ENCODE results near the gene SLC15A3.

SLC15A3 gene

GRCh38 chr11:60927600-60927999, 24.4 kb downstream of the SLC15A3 start:
- no peak for DNase-seq

DNA sequence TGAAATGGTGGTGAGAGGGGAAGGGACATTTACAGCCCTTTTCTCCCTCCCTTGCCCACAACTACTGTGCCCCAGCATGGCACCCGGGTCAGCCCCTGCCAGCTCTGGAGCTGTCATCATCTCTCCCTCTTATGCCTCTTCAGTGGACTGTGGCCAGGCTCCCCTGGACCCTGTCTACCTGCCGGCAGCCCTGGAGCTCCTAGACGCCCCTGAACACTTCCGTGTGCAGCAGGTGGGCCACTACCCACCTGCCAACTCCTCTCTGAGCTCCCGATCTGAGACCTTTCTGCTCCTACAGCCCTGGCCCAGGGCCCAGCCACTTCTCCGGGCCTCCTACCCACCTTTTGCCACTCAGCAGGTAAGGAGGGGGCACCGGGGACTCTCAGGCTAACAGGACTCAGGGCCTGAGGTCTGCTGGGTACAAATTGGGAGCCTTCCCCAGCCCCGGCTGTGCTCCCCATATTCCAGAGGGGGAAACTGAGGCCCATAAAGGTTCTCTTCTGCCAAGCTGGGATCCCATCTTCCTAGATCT, 24.8 kb downstream of the SLC15A3 start:
- DNase-seq, result no peak

GRCh38 chr11:60926500-60926899, 25.5 kb downstream of the SLC15A3 start:
- no peak for DNase-seq

GRCh38 chr11:60925868-60926267, 26.1 kb downstream of the SLC15A3 start:
- no peak for DNase-seq

DNA sequence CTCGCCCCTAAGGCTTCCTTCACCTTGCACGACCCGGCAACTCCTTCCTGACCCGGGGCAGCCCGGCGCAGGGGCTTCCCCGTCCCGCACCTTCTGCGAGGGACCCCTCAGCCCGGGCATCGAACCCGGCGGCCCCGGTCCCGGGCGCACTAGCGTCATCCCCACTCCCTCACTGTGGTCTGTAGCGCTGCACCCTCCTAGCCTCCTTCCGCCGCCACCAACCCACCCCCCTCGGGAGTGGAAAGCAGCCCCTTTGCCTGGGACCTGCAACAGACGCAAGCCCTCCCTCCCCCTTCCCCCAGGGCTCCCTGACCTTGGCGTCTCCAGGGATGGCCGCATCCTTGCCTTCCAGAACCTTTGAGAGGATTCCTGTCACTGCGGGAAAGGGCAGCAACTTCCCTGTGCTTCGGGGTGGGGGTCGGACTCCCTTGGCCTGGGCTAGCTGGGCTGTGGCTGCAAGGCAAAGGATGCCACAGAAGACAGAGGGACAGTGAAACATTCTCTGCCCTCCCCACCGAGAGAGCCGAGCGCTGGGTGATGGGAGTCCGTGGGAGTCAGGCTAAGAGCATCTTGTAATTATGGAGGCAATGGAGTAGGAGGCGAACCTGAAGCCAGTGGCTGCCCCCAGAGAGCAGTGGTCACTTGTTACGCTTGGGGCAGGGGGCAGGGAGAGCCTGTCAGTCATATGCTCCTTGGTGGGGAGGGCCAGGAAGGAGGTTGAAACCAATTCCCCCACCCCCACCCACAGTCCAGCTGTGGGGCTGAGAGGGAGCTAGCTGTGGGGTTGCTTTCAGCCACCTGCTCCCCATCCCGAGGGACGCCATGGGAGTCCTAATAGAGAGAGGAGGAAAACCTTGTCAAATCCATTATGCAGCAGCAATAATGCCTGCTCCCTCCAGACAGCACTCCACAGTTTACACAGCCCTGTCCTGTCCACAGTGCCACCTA, 26.8 kb downstream of the SLC15A3 start:
- DNase-seq, result peak; percentile 42

- peak; percentile 90 for DNase-seq
Measured at GRCh38 chr11:60924110-60924905, 27.7 kb downstream of the SLC15A3 start, which contains the start of gene TMEM132A. TMEM132A (plus strand) TSS chr11:60924460; CDS start chr11:60924634, 174 bp downstream.

GRCh38 chr11:60923800-60924109, 28.2 kb downstream of the SLC15A3 start:
- no peak for DNase-seq

DNA sequence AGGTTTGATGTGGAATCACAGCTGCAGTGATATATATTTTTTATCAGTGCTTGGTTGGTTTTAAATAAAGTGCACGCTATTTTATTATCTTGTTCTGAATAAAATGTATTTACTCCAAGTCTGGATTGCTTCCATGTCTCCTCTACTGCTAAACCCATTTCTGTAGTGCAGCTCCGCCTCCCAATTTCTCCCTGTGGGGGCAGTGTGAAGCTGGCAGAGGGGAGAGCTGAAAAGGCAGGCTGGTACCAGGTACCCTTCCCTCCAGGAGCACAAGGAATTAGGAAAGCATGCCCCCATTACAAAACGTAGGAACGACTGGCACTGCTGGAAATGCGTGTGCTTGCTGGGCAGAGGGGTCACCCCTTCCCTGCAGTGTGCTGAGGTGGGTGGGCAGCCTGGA, 28.6 kb downstream of the SLC15A3 start:
- peak; percentile 4 for DNase-seq

- no peak for DNase-seq
Measured at GRCh38 chr11:60922906-60923305, 29.1 kb downstream of the SLC15A3 start.

DNA sequence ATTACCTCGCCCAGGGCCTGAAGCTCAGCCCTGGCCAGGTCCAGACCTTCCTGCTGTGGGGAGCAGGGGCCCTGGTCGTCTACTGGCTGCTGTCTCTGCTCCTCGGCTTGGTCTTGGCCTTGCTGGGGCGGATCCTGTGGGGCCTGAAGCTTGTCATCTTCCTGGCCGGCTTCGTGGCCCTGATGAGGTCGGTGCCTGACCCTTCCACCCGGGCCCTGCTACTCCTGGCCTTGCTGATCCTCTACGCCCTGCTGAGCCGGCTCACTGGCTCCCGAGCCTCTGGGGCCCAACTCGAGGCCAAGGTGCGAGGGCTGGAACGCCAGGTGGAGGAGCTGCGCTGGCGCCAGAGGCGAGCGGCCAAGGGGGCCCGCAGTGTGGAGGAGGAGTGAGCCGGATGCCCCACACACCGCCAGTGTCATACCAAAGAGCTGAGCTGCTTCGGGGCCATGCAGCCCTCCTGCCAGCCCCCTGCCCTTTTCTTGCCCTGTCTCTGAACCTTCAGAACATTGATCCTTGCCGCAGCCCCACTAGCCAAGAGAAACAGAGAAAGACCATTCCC, 30.1 kb downstream of the SLC15A3 start:
- DNase-seq, result no peak

GRCh38 chr11:60921259-60921658, 30.7 kb downstream of the SLC15A3 start:
- DNase-seq, result no peak

DNA sequence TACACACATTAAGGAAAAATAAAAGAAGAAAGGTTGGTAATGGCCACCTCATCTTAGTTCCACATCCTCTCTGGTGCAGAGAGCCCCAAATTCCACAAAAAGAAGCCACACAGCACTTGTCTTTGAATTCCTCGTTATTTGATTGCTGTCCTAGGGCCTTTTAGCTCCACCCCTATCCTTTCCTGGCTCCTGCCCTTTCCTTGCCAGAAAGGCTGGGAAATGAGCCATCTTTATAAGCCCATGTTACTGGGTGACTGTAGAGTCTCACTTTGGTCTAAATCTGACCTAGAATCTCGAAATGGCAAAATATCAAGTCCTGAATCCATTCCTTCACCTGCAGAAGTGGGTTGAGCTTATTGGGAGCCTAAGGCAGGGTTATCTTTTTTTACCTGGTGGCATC, 32.0 kb downstream of the SLC15A3 start:
- no peak for DNase-seq

- DNase-seq, result no peak
Measured at GRCh38 chr11:60919320-60919719, 32.7 kb downstream of the SLC15A3 start.

GRCh38 chr11:60918939-60919265, 33.1 kb downstream of the SLC15A3 start:
- no peak for DNase-seq

GRCh38 chr11:60918251-60918938, 33.6 kb downstream of the SLC15A3 start:
- peak; percentile 26 for DNase-seq

GRCh38 chr11:60917267-60917666, 34.7 kb downstream of the SLC15A3 start:
- DNase-seq, result no peak

GRCh38 chr11:60916669-60917206, 35.2 kb downstream of the SLC15A3 start:
- DNase-seq, result peak; percentile 7

DNA sequence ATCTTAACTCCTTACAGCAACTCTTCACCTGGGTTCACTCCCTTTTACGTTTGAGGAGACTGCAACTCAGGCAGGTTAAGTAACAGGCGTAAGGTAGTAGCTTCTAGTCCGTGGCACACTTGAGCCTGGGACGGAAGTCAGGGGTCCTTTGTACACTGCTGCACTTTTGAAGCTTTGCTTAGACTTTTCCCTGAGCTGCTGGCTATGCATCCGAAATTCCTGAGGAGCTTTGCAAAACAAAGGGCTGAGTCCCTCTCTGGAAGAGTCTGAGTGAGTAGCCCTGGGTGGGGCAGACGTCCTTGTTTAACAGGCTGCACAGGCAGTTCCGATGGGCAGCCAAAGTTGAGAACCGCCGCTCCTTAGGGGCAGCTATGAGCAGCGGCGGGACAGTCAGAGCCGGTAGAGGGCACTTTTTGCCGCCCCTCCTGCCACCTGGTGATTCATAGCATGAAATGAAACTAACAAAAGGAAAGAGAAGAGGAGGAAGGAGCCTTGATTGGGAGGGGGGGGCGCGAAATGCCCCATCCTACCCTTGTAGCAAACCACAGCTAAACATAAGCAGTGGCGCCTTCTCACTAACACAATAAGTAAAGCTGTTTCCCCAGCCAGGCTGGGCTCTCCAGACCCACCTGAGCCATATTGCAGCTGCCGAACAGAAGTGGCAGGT, 36.6 kb downstream of the SLC15A3 start:
- DNase-seq, result peak; percentile 27

DNA sequence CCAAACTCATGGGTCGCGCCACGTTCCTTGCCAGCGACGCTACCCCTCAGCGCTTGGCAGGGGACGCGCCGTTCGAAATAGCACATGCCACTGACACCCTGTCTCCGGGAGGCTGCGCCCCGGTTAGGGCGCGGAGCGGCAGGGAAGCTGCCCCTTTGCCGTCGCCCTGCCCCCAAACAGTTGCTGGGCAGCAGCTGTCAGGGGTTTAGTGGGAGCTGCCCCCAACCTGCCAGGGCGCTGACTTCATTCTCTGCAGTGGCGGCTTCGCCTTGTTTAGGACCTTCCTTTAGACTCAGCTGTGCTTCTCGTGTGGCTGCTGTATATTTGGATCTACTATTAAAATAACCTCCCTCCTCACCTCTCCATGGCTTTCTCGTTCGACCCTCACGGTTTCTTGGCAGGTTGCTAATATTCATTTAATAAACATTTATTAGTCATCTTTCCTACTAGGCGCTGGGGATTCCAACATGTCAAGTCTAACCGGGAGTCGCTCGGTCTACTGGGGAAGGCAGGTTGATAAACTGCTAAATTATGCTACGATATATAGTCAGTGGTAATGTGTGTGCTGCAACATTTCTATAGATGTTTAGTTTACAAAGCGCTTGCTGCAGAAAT, 37.2 kb downstream of the SLC15A3 start:
- DNase-seq, result peak; percentile 67

GRCh38 chr11:60913793-60914632, 38.0 kb downstream of the SLC15A3 start, which contains the start of gene TMEM109:
TMEM109 (plus strand) TSS chr11:60914158; CDS start chr11:60919694, 5,536 bp downstream.
- DNase-seq, result peak; percentile 93
